Naive thymus-derived CD4-positive, alpha-beta T cell (primary cell): ENCODE results near the gene ZSCAN32. TPM values are rescaled to one million over a fixed set of nuclear protein-coding genes. Genes with fewer than 3 reads are reported as not detected.

Experiments
- ATAC-seq: fragments of 150-1000 bp; cut with Tn5 transposase; 2 replicates; pipeline ENCODE4 v1.10.0; 2021; ENCODE audit warnings: mild to moderate bottlenecking, moderate library complexity
- CTCF ChIA-PET: fragments of 350-600 bp; sonication (Branson Sonifier 250); formaldehyde crosslinking; loops from one replicate; lab custom pipeline; 2021; ENCODE audit warnings: antibody characterized with exemption; lab: Charles Lee
- POLR2A ChIA-PET: fragments of 350-600 bp; sonication (Branson Sonifier 250); formaldehyde crosslinking; loops from one replicate; lab custom pipeline; 2021; ENCODE audit warnings: antibody characterized with exemption, inconsistent platforms; lab: Charles Lee
- DNase-seq, 9 donors: peaks; one replicate each; pipeline versions ENCODE4 v3.0.0 to v3.0.0-alpha.2; 2020 to 2022; ENCODE audit warnings: mixed read lengths in 1 of 9
- H3K27ac ChIP-seq: one replicate; pipeline ENCODE4 v1.7.0; 2013; ENCODE audit warnings: mild to moderate bottlenecking, low read depth, low read length, moderate library complexity
- H3K27me3 ChIP-seq, 2 donors: one replicate each; pipeline ENCODE4 v1.7.0; 2013; ENCODE audit warnings: low read length in 2 of 2, mild to moderate bottlenecking in 2 of 2, moderate library complexity in 2 of 2; ENCODE audit not compliant: control insufficient read depth in 2 of 2, insufficient read depth in 2 of 2
- H3K36me3 ChIP-seq, 3 experiments: 1 replicate in 2 of 3; 2 replicates in 1 of 3; pipeline ENCODE4 v1.7.0; 2013; ENCODE audit warnings: low read length in 3 of 3, mild to moderate bottlenecking in 3 of 3, moderate library complexity in 1 of 3; ENCODE audit not compliant: insufficient read depth in 3 of 3, control insufficient read depth in 2 of 3
- H3K4me1 ChIP-seq, 2 donors: one replicate each; pipeline ENCODE4 v1.7.0; 2013; ENCODE audit warnings: low read length in 2 of 2, mild to moderate bottlenecking in 2 of 2, moderate library complexity in 1 of 2; ENCODE audit not compliant: control insufficient read depth in 2 of 2, insufficient read depth in 2 of 2
- H3K4me3 ChIP-seq: 2 replicates; pipeline ENCODE4 v1.7.0; 2013; ENCODE audit warnings: mild to moderate bottlenecking, low read length
- H3K9me3 ChIP-seq, 3 experiments: 1 replicate in 2 of 3; 2 replicates in 1 of 3; pipeline ENCODE4 v1.7.0; 2013; ENCODE audit warnings: low read length in 3 of 3; ENCODE audit not compliant: control insufficient read depth in 2 of 3
- H3K27ac Mint-ChIP-seq, 9 donors: one replicate each; pipeline ENCODE4 v1.8.0; 2020 to 2022; ENCODE audit warnings: mixed read lengths in 9 of 9, mild to moderate bottlenecking in 8 of 9, moderate library complexity in 5 of 9, inconsistent platforms in 2 of 9
- H3K27me3 Mint-ChIP-seq, 5 donors: one replicate each; pipeline ENCODE4 v1.8.0; 2021 to 2022; ENCODE audit warnings: mixed read lengths in 5 of 5, mild to moderate bottlenecking in 1 of 5
- H3K36me3 Mint-ChIP-seq, 5 donors: one replicate each; pipeline ENCODE4 v1.8.0; 2020 to 2022; ENCODE audit warnings: mixed read lengths in 5 of 5, mild to moderate bottlenecking in 3 of 5, inconsistent platforms in 1 of 5
- H3K4me1 Mint-ChIP-seq, 7 donors: one replicate each; pipeline ENCODE4 v1.8.0; 2020 to 2022; ENCODE audit warnings: mixed read lengths in 7 of 7, mild to moderate bottlenecking in 3 of 7, inconsistent platforms in 1 of 7
- H3K4me3 Mint-ChIP-seq, 10 donors: one replicate each; pipeline ENCODE4 v1.8.0; 2020 to 2022; ENCODE audit warnings: mild to moderate bottlenecking in 10 of 10, mixed read lengths in 10 of 10, moderate library complexity in 6 of 10, inconsistent platforms in 2 of 10
- H3K9me3 Mint-ChIP-seq, 11 donors: one replicate each; pipeline ENCODE4 v1.8.0; 2020 to 2022; ENCODE audit warnings: mixed read lengths in 11 of 11, mild to moderate bottlenecking in 4 of 11, inconsistent platforms in 1 of 11, moderate library complexity in 1 of 11
- intact Hi-C, 2 donors: fragments of 100-400 bp; cut with micrococcal nuclease; formaldehyde crosslinking; loops; one replicate each; pipeline ENCODE4 v1.15.1; 2023
- polyA plus RNA-seq, 2 donors: library from polyadenylated mRNA; unstranded; fragments of 300-500 nt; fragmentation: Illumina TruSeq; gene quantifications; one replicate each; pipeline ENCODE4 v1.2.3, GENCODE V29; 2021
- total RNA-seq, 6 experiments: library from RNA in 5 of 6; stranded (reverse) in 5 of 6; gene quantifications; 1 replicate in 5 of 6; 2 replicates in 1 of 6; pipeline ENCODE4 v1.2.3 and lab custom pipeline; 2021 to 2026

Gene ZSCAN32
- total and polyA plus RNA-seq, 7 experiments from 2014 or later = 9.7 to 31.1 (median 19.0) TPM

- no peak overlapping the region for H3K4me3 ChIP-seq
- no peaks in the 10 kb centered on the region for H3K4me1 ChIP-seq
- DNase-seq = no peak
- Mint-ChIP-seq H3K4me1 (peaks cover 0 to 19% (median 11%) of the 10 kb centered on the region in 7 donors), H3K4me3 (peak overlapping the region in 1 of 10 donors; percentile 30), H3K9me3 (peaks cover 19 to 88% (median 62%) of the 10 kb centered on the region in 11 donors), H3K36me3 (peaks cover 36 to 87% (median 83%) of the 10 kb centered on the region in 5 donors), H3K27me3 (no peaks in the 10 kb centered on the region), H3K27ac (no peak overlapping the region)
- H3K36me3 ChIP-seq = peaks cover 22 to 77% (median 28%) of the 10 kb centered on the region in 3 experiments
- H3K27ac ChIP-seq = no peak overlapping the region
- peaks cover 0 to 67% (median 17%) of the 10 kb centered on the region in 3 experiments for H3K9me3 ChIP-seq
- intact Hi-C loops = no loop called here
- no peaks in the 10 kb centered on the region for H3K27me3 ChIP-seq
- POLR2A ChIA-PET = interaction anchor here (0.5 to 0.6 kb wide), 2 partner anchors 13 to 82 kb away, joined by 3 to 5 read pairs; no protein-coding TSS in a partner anchor
- no peak for ATAC-seq
- CTCF ChIA-PET = no interaction called here
Measured at GRCh38 chr16:3389663-3390338, 11.0 kb downstream of the ZSCAN32 start.

GRCh38 chr16:3388325-3388724 lies 12.5 kb downstream of the ZSCAN32 start:
- Mint-ChIP-seq H3K27me3 (no peaks in the 10 kb centered on the region), H3K9me3 (peaks cover 17 to 88% (median 63%) of the 10 kb centered on the region in 11 donors), H3K27ac (no peak overlapping the region), H3K4me1 (peaks cover 0 to 12% (median 4%) of the 10 kb centered on the region in 7 donors), H3K36me3 (peaks cover 45 to 87% (median 83%) of the 10 kb centered on the region in 5 donors), H3K4me3 (peak overlapping the region in 3 of 10 donors; percentile 13 to 19 (median 16))
- H3K4me1 ChIP-seq = no peaks in the 10 kb centered on the region
- intact Hi-C loops = no loop called here
- no peak overlapping the region for H3K27ac ChIP-seq
- H3K9me3 ChIP-seq = peaks cover 1 to 69% (median 28%) of the 10 kb centered on the region in 3 experiments
- ATAC-seq = no peak
- peaks cover 32 to 77% (median 38%) of the 10 kb centered on the region in 3 experiments for H3K36me3 ChIP-seq
- DNase-seq = no peak
- no peaks in the 10 kb centered on the region for H3K27me3 ChIP-seq
- POLR2A ChIA-PET = no interaction called here
- CTCF ChIA-PET = no interaction called here
- H3K4me3 ChIP-seq = no peak overlapping the region

GRCh38 chr16:3383045-3383448 lies 17.8 kb downstream of the ZSCAN32 start:
- Mint-ChIP-seq H3K9me3 (peaks cover 22 to 93% (median 83%) of the 10 kb centered on the region in 11 donors), H3K36me3 (peaks cover 47 to 89% (median 80%) of the 10 kb centered on the region in 5 donors), H3K27me3 (no peaks in the 10 kb centered on the region), H3K4me1 (peaks cover 0 to 4% (median 0%) of the 10 kb centered on the region in 7 donors), H3K4me3 (no peak overlapping the region), H3K27ac (no peak overlapping the region)
- H3K36me3 ChIP-seq = peaks cover 22 to 53% (median 25%) of the 10 kb centered on the region in 3 experiments
- no peaks in the 10 kb centered on the region for H3K4me1 ChIP-seq
- DNase-seq (no peak), ATAC-seq (no peak)
- peak overlapping the region; percentile 1 for H3K4me3 ChIP-seq
- H3K27ac ChIP-seq = no peak overlapping the region
- ChIA-PET CTCF (no interaction called here), POLR2A (interaction anchor here (1.1 to 1.7 kb wide), 4 partner anchors 17 to 80 kb away, joined by 3 to 7 read pairs (median 4); partner anchors contain the start of genes ZNF174 and ZSCAN32)
- no peaks in the 10 kb centered on the region for H3K27me3 ChIP-seq
- H3K9me3 ChIP-seq = peaks cover 15 to 82% (median 46%) of the 10 kb centered on the region in 3 experiments
- intact Hi-C loops = no loop called here

- Histone ChIP-seq H3K9me3 (peaks cover 9 to 92% (median 26%) of the 10 kb centered on the region in 3 experiments), H3K4me3 (no peak overlapping the region), H3K27ac (no peak overlapping the region), H3K4me1 (no peaks in the 10 kb centered on the region), H3K36me3 (peaks cover 2 to 15% (median 5%) of the 10 kb centered on the region in 3 experiments), H3K27me3 (no peaks in the 10 kb centered on the region)
- DNase-seq (no peak), ATAC-seq (no peak)
- Mint-ChIP-seq H3K27me3 (no peaks in the 10 kb centered on the region), H3K4me3 (no peak overlapping the region), H3K27ac (no peak overlapping the region), H3K4me1 (peaks cover 0 to 4% (median 0%) of the 10 kb centered on the region in 7 donors), H3K36me3 (peaks cover 35 to 87% (median 71%) of the 10 kb centered on the region in 5 donors), H3K9me3 (peaks cover 25 to 98% (median 82%) of the 10 kb centered on the region in 11 donors)
- intact Hi-C loops = no loop called here
- ChIA-PET POLR2A (interaction anchor here (0.8 to 1.3 kb wide), 2 partner anchors 11 to 13 kb away, joined by 3 read pairs; no protein-coding TSS in a partner anchor), CTCF (no interaction called here)
Measured at GRCh38 chr16:3377917-3378316, 22.9 kb downstream of the ZSCAN32 start.

- POLR2A ChIA-PET = interaction anchor here (0.9 kb wide), 1 partner anchor 31 kb away, joined by 3 read pairs; no protein-coding TSS in a partner anchor
- H3K36me3 Mint-ChIP-seq = peaks cover 15 to 68% (median 50%) of the 10 kb centered on the region in 5 donors
- DNase-seq (no peak), ATAC-seq (no peak)
- H3K27ac Mint-ChIP-seq = no peak overlapping the region
- no peaks in the 10 kb centered on the region for H3K27me3 ChIP-seq
- H3K36me3 ChIP-seq = no peaks in the 10 kb centered on the region
- CTCF ChIA-PET = no interaction called here
- peaks cover 16 to 76% (median 61%) of the 10 kb centered on the region in 11 donors for H3K9me3 Mint-ChIP-seq
- no peak overlapping the region for H3K4me3 Mint-ChIP-seq
- no peak overlapping the region for H3K27ac ChIP-seq
- H3K4me1 Mint-ChIP-seq = no peaks in the 10 kb centered on the region
- no peak overlapping the region for H3K4me3 ChIP-seq
- intact Hi-C loops = no loop called here
- H3K27me3 Mint-ChIP-seq = no peaks in the 10 kb centered on the region
- peaks cover 0 to 75% (median 12%) of the 10 kb centered on the region in 3 experiments for H3K9me3 ChIP-seq
- H3K4me1 ChIP-seq = no peaks in the 10 kb centered on the region
Measured at GRCh38 chr16:3375680-3376079, 25.1 kb downstream of the ZSCAN32 start.

- H3K36me3 Mint-ChIP-seq = peaks cover 9 to 24% (median 12%) of the 10 kb centered on the region in 5 donors
- CTCF ChIA-PET = no interaction called here
- Histone ChIP-seq H3K27me3 (no peaks in the 10 kb centered on the region), H3K27ac (no peak overlapping the region), H3K4me3 (no peak overlapping the region), H3K4me1 (peaks cover 0 to 6% of the 10 kb centered on the region in 2 donors), H3K9me3 (peaks cover 0 to 17% (median 6%) of the 10 kb centered on the region in 3 experiments), H3K36me3 (no peaks in the 10 kb centered on the region)
- H3K4me3 Mint-ChIP-seq = no peak overlapping the region
- H3K27me3 Mint-ChIP-seq = peaks cover 0 to 12% (median 0%) of the 10 kb centered on the region in 5 donors
- no peak for ATAC-seq
- no peak overlapping the region for H3K27ac Mint-ChIP-seq
- DNase-seq = no peak
- peaks cover 2 to 35% (median 26%) of the 10 kb centered on the region in 11 donors for H3K9me3 Mint-ChIP-seq
- POLR2A ChIA-PET = no interaction called here
- intact Hi-C loops = no loop called here
- peaks cover 0 to 19% (median 12%) of the 10 kb centered on the region in 7 donors for H3K4me1 Mint-ChIP-seq
Measured at GRCh38 chr16:3369073-3369472, 31.7 kb downstream of the ZSCAN32 start.
